ENCODE data around the gene TACC2.

DNA sequence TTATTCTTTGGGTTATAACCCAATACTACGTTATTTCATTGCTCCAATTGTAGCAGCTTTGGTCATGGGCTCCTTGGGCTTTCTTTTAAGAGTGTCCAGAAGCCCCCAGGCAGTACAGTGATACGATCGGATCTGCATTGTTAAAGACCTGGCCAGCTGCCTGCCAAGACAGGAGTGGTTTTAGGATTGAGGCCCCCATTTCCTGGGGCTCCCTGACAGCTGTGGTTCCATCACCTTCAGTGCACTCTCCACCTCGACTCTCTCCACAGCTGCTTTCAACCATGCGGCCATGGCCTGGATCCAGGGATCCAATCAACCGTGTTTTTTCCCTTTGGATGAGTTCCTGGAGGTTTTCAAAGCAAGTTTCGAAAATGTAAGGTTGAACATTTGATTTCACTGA is 158.7 kb downstream of the TACC2 start:
- TF ChIP-seq POLR2AphosphoS5 (IDR thresholded peaks at IDR 0.05; ENCODE audit: low read depth, low read length) (no peak), TAF1 (IDR thresholded peaks at IDR 0.05; ENCODE audit: borderline replicate concordance, insufficient read depth, low read length) (no peak), SIN3A (IDR thresholded peaks at IDR 0.05; ENCODE audit: borderline replicate concordance, insufficient read depth, low read length) (no peak), FOXP2 (optimal IDR thresholded peaks at IDR 0.05; ENCODE audit: borderline replicate concordance, extremely low read depth, extremely low read length, insufficient read depth) (no peak)
- TF ChIP-seq, protein P1, sequence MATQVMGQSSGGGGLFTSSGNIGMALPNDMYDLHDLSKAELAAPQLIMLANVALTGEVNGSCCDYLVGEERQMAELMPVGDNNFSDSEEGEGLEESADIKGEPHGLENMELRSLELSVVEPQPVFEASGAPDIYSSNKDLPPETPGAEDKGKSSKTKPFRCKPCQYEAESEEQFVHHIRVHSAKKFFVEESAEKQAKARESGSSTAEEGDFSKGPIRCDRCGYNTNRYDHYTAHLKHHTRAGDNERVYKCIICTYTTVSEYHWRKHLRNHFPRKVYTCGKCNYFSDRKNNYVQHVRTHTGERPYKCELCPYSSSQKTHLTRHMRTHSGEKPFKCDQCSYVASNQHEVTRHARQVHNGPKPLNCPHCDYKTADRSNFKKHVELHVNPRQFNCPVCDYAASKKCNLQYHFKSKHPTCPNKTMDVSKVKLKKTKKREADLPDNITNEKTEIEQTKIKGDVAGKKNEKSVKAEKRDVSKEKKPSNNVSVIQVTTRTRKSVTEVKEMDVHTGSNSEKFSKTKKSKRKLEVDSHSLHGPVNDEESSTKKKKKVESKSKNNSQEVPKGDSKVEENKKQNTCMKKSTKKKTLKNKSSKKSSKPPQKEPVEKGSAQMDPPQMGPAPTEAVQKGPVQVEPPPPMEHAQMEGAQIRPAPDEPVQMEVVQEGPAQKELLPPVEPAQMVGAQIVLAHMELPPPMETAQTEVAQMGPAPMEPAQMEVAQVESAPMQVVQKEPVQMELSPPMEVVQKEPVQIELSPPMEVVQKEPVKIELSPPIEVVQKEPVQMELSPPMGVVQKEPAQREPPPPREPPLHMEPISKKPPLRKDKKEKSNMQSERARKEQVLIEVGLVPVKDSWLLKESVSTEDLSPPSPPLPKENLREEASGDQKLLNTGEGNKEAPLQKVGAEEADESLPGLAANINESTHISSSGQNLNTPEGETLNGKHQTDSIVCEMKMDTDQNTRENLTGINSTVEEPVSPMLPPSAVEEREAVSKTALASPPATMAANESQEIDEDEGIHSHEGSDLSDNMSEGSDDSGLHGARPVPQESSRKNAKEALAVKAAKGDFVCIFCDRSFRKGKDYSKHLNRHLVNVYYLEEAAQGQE (IDR thresholded peaks at IDR 0.05; ENCODE audit: insufficient read depth in 1 of 2, low read depth in 2 of 2, low read length in 2 of 2): no peak

All from PFSK-1 (cell line).